Endodermal cell (in vitro differentiated cells): ENCODE measurements around the gene DACT3. TPM values are rescaled to one million over a fixed set of nuclear protein-coding genes. Genes with fewer than 3 reads are reported as not detected.

Experiments
- DNase-seq: peaks from one replicate; pipeline ENCODE4 v3.0.0-alpha.2; 2017
- H3K27ac ChIP-seq: 2 replicates; pipeline ENCODE4 v1.5.1; 2013; ENCODE audit warnings: mild to moderate bottlenecking, low read depth, low read length, moderate library complexity
- H3K27me3 ChIP-seq: 2 replicates; pipeline ENCODE4 v1.6.1; 2013; ENCODE audit warnings: mild to moderate bottlenecking, low read length, moderate library complexity; ENCODE audit not compliant: insufficient read depth, control insufficient read depth, poor library complexity, severe bottlenecking
- H3K36me3 ChIP-seq: 2 replicates; pipeline ENCODE4 v1.7.0; 2013; ENCODE audit warnings: mild to moderate bottlenecking, low read length, moderate library complexity; ENCODE audit not compliant: control insufficient read depth, insufficient read depth
- H3K4me1 ChIP-seq: one replicate; pipeline ENCODE4 v1.7.0; 2013; ENCODE audit warnings: low read length; ENCODE audit not compliant: control insufficient read depth, insufficient read depth
- H3K4me3 ChIP-seq: 2 replicates; pipeline ENCODE4 v1.5.1; 2013; ENCODE audit warnings: mild to moderate bottlenecking, low read length, moderate library complexity
- H3K9ac ChIP-seq: 2 replicates; pipeline ENCODE4 v1.6.1; 2013; ENCODE audit warnings: mild to moderate bottlenecking, low read length, moderate library complexity; ENCODE audit not compliant: poor library complexity, severe bottlenecking; ENCODE audit errors: extremely low read depth
- H3K9me3 ChIP-seq: 2 replicates; pipeline ENCODE4 v1.6.1; 2013; ENCODE audit warnings: mild to moderate bottlenecking, low read length, moderate library complexity; ENCODE audit not compliant: control insufficient read depth
- H3K27ac Mint-ChIP-seq: 2 replicates; pipeline ENCODE4 v1.8.0; 2020; ENCODE audit warnings: mixed read lengths
- H3K27me3 Mint-ChIP-seq: 2 replicates; pipeline ENCODE4 v1.8.0; 2021; ENCODE audit warnings: mild to moderate bottlenecking, mixed read lengths; ENCODE audit not compliant: insufficient read depth
- H3K36me3 Mint-ChIP-seq: 2 replicates; pipeline ENCODE4 v1.8.0; 2020; ENCODE audit warnings: low read depth, mixed read lengths
- H3K4me1 Mint-ChIP-seq: 2 replicates; pipeline ENCODE4 v1.8.0; 2020; ENCODE audit warnings: mixed read lengths
- H3K4me3 Mint-ChIP-seq: 2 replicates; pipeline ENCODE4 v1.8.0; 2020; ENCODE audit warnings: mild to moderate bottlenecking, moderate library complexity, mixed read lengths
- H3K9me3 Mint-ChIP-seq: 2 replicates; pipeline ENCODE4 v1.8.0; 2020; ENCODE audit warnings: mild to moderate bottlenecking, mixed read lengths
- CTCF ChIP-seq: fragments of 200-600 bp; sonication (generic); conservative IDR thresholded peaks from 2 replicates; pipeline ENCODE4 v1.5.0; 2021; ENCODE audit warnings: antibody characterized with exemption, mild to moderate bottlenecking
- WGBS, 2 experiments: methylation state at CpG; one replicate each; pipeline versions ENCODE4 v1.1.5 to v1.1.7; 2013; ENCODE audit warnings: missing lambda C conversion rate in 2 of 2, mixed read lengths in 1 of 2; ENCODE audit not compliant: insufficient coverage in 1 of 2, insufficient read length in 1 of 2; 5-methylcytosine and 5-hydroxymethylcytosine counted together
- long read RNA-seq, 4 experiments: library from polyadenylated mRNA in 2 of 4; library from RNA in 1 of 4; library from capped mRNA in 1 of 4; stranded (forward) in 3 of 4; unstranded in 1 of 4; transcript quantifications; one replicate each; pipeline ENCODE4 v2.0.0, GENCODE V29; 2020 to 2021; ENCODE audit warnings: inconsistent platforms in 1 of 4
- polyA plus RNA-seq, 2 experiments: library from polyadenylated mRNA; stranded (reverse); fragments of 50-300 nt; gene quantifications; one replicate each; pipeline ENCODE4 v1.2.3, GENCODE V29; 2013
- total RNA-seq, 2 donors: library from RNA; stranded (reverse); fragmentation: NEBNext Ultra II Directional in 1 of 2; extraction: Animal tissue kit (Norgen Biotek cat#: 25700) in 1 of 2; gene quantifications; 2 replicates in 1 of 2; 3 replicates in 1 of 2; pipeline ENCODE4 v1.2.1, GENCODE V29; 2021

DACT3 gene
- under 1 TPM; 0.15 to 0.70 TPM for total RNA-seq
- 11.3 TPM for polyA plus RNA-seq (2013, experiment 1 of 2)
- polyA plus RNA-seq (2013, experiment 2 of 2): 10.6 TPM
- long read RNA-seq, experiment 1: 0 reads
- long read RNA-seq, experiment 2, partial matches to known transcripts: 0 of 2 reads
- long read RNA-seq, experiment 2, other reads (novel, unspliced or antisense): 0 of 2 reads
- long read RNA-seq, experiment 3, partial matches to known transcripts: 1 of 2 reads
- long read RNA-seq, experiment 3, other reads (novel, unspliced or antisense): 1 of 2 reads
- long read RNA-seq, experiment 4: 0 reads

- no peak for TF ChIP-seq CTCF
- H3K9ac ChIP-seq: no peak within 1 kb of the TSS
- H3K9me3 Mint-ChIP-seq: no peaks in the 10 kb centered on the region
- peak within 1 kb of the TSS; percentile 88 for H3K27ac Mint-ChIP-seq
- H3K27me3 Mint-ChIP-seq: peaks cover 56% of the 10 kb centered on the region
- H3K36me3 ChIP-seq: no peaks in the 10 kb centered on the region
- H3K4me3 ChIP-seq: peak within 1 kb of the TSS; percentile 77
- peak within 1 kb of the TSS; percentile 42 for H3K4me3 Mint-ChIP-seq
- no peaks in the 10 kb centered on the region for H3K4me1 ChIP-seq
- H3K4me1 Mint-ChIP-seq: peaks cover 12% of the 10 kb centered on the region
- H3K27me3 ChIP-seq: peaks cover 28% of the 10 kb centered on the region
- DNase-seq: peak; percentile 100
- peak within 1 kb of the TSS; percentile 93 for H3K27ac ChIP-seq
- 0 to 1% methylated on average over 20 to 59 of the region's 61 CpGs for WGBS, 2 experiments
- no peaks in the 10 kb centered on the region for H3K9me3 ChIP-seq
- H3K36me3 Mint-ChIP-seq: no peaks in the 10 kb centered on the region
Measured at GRCh38 chr19:46661020-46661731, at the start of gene DACT3. Gene DACT3 (minus strand): TSS chr19:46661182. CDS start chr19:46661064, 118 bp downstream.

GRCh38 chr19:46710687-46711086 lies 49.7 kb upstream of the DACT3 start:
- Histone ChIP-seq H3K9ac (no peak overlapping the region), H3K4me1 (no peaks in the 10 kb centered on the region), H3K9me3 (no peaks in the 10 kb centered on the region), H3K4me3 (no peak overlapping the region), H3K27ac (no peak overlapping the region), H3K27me3 (no peaks in the 10 kb centered on the region), H3K36me3 (peaks cover 46% of the 10 kb centered on the region)
- TF ChIP-seq CTCF: no peak
- peaks cover 9% of the 10 kb centered on the region for H3K4me1 Mint-ChIP-seq
- no peaks in the 10 kb centered on the region for H3K9me3 Mint-ChIP-seq
- WGBS, 2 experiments: 93 to 95% methylated on average over 13 to 25 of the region's 25 CpGs
- H3K4me3 Mint-ChIP-seq: no peak overlapping the region
- no peak overlapping the region for H3K27ac Mint-ChIP-seq
- peaks cover 52% of the 10 kb centered on the region for H3K36me3 Mint-ChIP-seq
- DNase-seq: peak; percentile 93
- H3K27me3 Mint-ChIP-seq: no peaks in the 10 kb centered on the region

- Histone ChIP-seq H3K4me3 (no peak overlapping the region), H3K9ac (no peak overlapping the region), H3K27me3 (no peaks in the 10 kb centered on the region), H3K4me1 (no peaks in the 10 kb centered on the region), H3K27ac (no peak overlapping the region), H3K36me3 (peaks cover 75% of the 10 kb centered on the region), H3K9me3 (no peaks in the 10 kb centered on the region)
- Mint-ChIP-seq H3K4me3 (no peak overlapping the region), H3K36me3 (peaks cover 79% of the 10 kb centered on the region), H3K4me1 (no peaks in the 10 kb centered on the region), H3K9me3 (no peaks in the 10 kb centered on the region), H3K27me3 (no peaks in the 10 kb centered on the region), H3K27ac (no peak overlapping the region)
- DNase-seq: peak; percentile 97
- peak; percentile 98 for TF ChIP-seq CTCF
- 61 to 64% methylated on average over 7 to 21 of the region's 21 CpGs for WGBS, 2 experiments
Measured at GRCh38 chr19:46704379-46705076, 43.5 kb upstream of the DACT3 start.
